HCT116 (cell line): ENCODE data around the gene ZFP36. TPM values are rescaled to one million over a fixed set of nuclear protein-coding genes. Genes with fewer than 3 reads are reported as not detected.

Experiments used
- ATAC-seq: fragments of 200-7000 bp; cut with Tn5 transposase; 2 replicates; pipeline ENCODE4 v1.9.1; 2020; ENCODE audit warnings: mild to moderate bottlenecking, moderate library complexity
- BruUV-seq: library from RNA; stranded (reverse); fragments of 400-500 nt; replicated peaks from 2 replicates; lab custom pipeline; 2021; lab: Mats Ljungman, UMichigan
- CTCF ChIA-PET: fragments of 300-600 bp; sonication (Branson Sonifier 250); formaldehyde crosslinking; loops from one replicate; lab custom pipeline; 2021; ENCODE audit warnings: antibody characterized with exemption; lab: Charles Lee
- POLR2A ChIA-PET: fragments of 300-600, 350-600 bp; sonication (Branson Sonifier 250); formaldehyde crosslinking; loops from one replicate; lab custom pipeline; 2021; ENCODE audit warnings: antibody characterized with exemption; lab: Charles Lee
- RAD21 ChIA-PET, 2 experiments: fragments of 300-600 bp; sonication (Branson Sonifier 250); formaldehyde crosslinking; loops; one replicate each; lab custom pipeline; 2023; ENCODE audit warnings: low total read pairs in 2 of 2; ENCODE audit not compliant: uncharacterized antibody in 2 of 2, unreplicated experiment in 2 of 2, low non-redundant PET in 1 of 2; lab: Charles Lee
- DNase-seq: peaks from one replicate; pipeline ENCODE4 v3.0.0-alpha.2; 2010; ENCODE audit warnings: low read depth, low spot score
- H2AFZ ChIP-seq: fragments of 200-600 bp; shearing (Covaris generic), sonication (generic); 2 replicates; pipeline ENCODE4 v1.6.1; 2017; ENCODE audit warnings: low read depth, mixed run types, mixed read lengths, antibody characterized with exemption, low read length; ENCODE audit not compliant: poor library complexity, severe bottlenecking
- H3K27ac ChIP-seq: 2 replicates; pipeline ENCODE4 v1.5.1; 2012; ENCODE audit warnings: low read depth, low read length
- H3K27me3 ChIP-seq: fragments of 200-600 bp; sonication (generic); 2 replicates; pipeline ENCODE4 v1.6.1; 2016; ENCODE audit warnings: mixed run types, low read length, mixed read lengths; ENCODE audit not compliant: insufficient read depth
- H3K36me3 ChIP-seq, 2 experiments: fragments of 200-500 bp in 1 of 2; fragments of 200-600 bp in 1 of 2; sonication (Bioruptor generic) in 1 of 2; sonication (generic) in 1 of 2; 2 replicates each; pipeline versions ENCODE4 v1.5.1 to v1.6.1; 2014 to 2016; ENCODE audit warnings: low read length in 2 of 2, inconsistent platforms in 1 of 2, mixed read lengths in 1 of 2, mixed run types in 1 of 2; ENCODE audit not compliant: insufficient read depth in 2 of 2, control insufficient read depth in 1 of 2
- H3K4me1 ChIP-seq, 2 experiments: fragments of 200-600 bp in 1 of 2; sonication (generic) in 1 of 2; 2 replicates each; pipeline versions ENCODE4 v1.5.1 to v1.6.1; 2012 to 2017; ENCODE audit warnings: low read length in 2 of 2, inconsistent platforms in 1 of 2, mild to moderate bottlenecking in 1 of 2, mixed read lengths in 1 of 2, mixed run types in 1 of 2, moderate library complexity in 1 of 2; ENCODE audit not compliant: insufficient read depth in 2 of 2, control insufficient read depth in 1 of 2
- H3K4me2 ChIP-seq: fragments of 200-600 bp; sonication (generic); 2 replicates; pipeline ENCODE4 v1.6.1; 2017; ENCODE audit warnings: mixed run types, low read length, mixed read lengths
- H3K4me3 ChIP-seq, 2 experiments: fragments of 200-600 bp in 1 of 2; sonication (generic) in 1 of 2; replicated peaks in 1 of 2; 2 replicates each; pipeline ENCODE4 v1.5.1; 2011 to 2016; ENCODE audit warnings: low read length in 2 of 2, control low read depth in 1 of 2, low read depth in 1 of 2, mild to moderate bottlenecking in 1 of 2, mixed read lengths in 1 of 2, mixed run types in 1 of 2
- H3K79me2 ChIP-seq: fragments of 200-600 bp; sonication (generic); 2 replicates; pipeline ENCODE4 v1.6.1; 2017; ENCODE audit warnings: mild to moderate bottlenecking, mixed run types, low read length, moderate library complexity, mixed read lengths; ENCODE audit not compliant: insufficient read depth
- H3K9ac ChIP-seq: fragments of 200-600 bp; sonication (generic); 2 replicates; pipeline ENCODE4 v1.6.1; 2016; ENCODE audit warnings: low read length, mixed read lengths
- H3K9me2 ChIP-seq: fragments of 200-600 bp; sonication (generic), shearing (Covaris generic); 2 replicates; pipeline ENCODE4 v1.6.1; 2017; ENCODE audit warnings: mixed run types, mild to moderate bottlenecking, moderate library complexity; ENCODE audit not compliant: insufficient read depth
- H3K9me3 ChIP-seq, 2 experiments: fragments of 200-500 bp in 1 of 2; fragments of 200-600 bp in 1 of 2; sonication (Bioruptor generic) in 1 of 2; sonication (generic) in 1 of 2; 2 replicates each; pipeline ENCODE4 v1.6.1; 2014 to 2017; ENCODE audit warnings: low read length in 2 of 2, mixed read lengths in 2 of 2, inconsistent platforms in 1 of 2, low read depth in 1 of 2, mild to moderate bottlenecking in 1 of 2, mixed run types in 1 of 2, moderate library complexity in 1 of 2; ENCODE audit not compliant: control insufficient read depth in 1 of 2, insufficient read depth in 1 of 2
- H4K20me1 ChIP-seq: fragments of 200-600 bp; sonication (generic), shearing (Covaris generic); 2 replicates; pipeline ENCODE4 v1.6.1; 2017; ENCODE audit warnings: mixed run types, mild to moderate bottlenecking, moderate library complexity; ENCODE audit not compliant: insufficient read depth
- CBX3 ChIP-seq: IDR thresholded peaks from 2 replicates; pipeline ENCODE4 v1.6.1; 2012; ENCODE audit warnings: low read depth
- EGR1 ChIP-seq: IDR thresholded peaks from 2 replicates; pipeline ENCODE4 v1.6.1; 2012; ENCODE audit warnings: low read depth
- ELF1 ChIP-seq: IDR thresholded peaks from 2 replicates; pipeline ENCODE4 v1.6.1; 2012; ENCODE audit warnings: low read depth, borderline replicate concordance
- EZH2 ChIP-seq: fragments of 200-600 bp; sonication (generic); IDR thresholded peaks from 2 replicates; pipeline ENCODE4 v1.6.1; 2017; ENCODE audit warnings: antibody characterized with exemption, mixed run types
- FOSL1 ChIP-seq: IDR thresholded peaks from 2 replicates; pipeline ENCODE4 v1.6.1; 2012; ENCODE audit warnings: low read depth
- POLR2A ChIP-seq: IDR thresholded peaks from 2 replicates; pipeline ENCODE4 v1.7.0; 2011; ENCODE audit warnings: borderline replicate concordance; ENCODE audit not compliant: insufficient read depth, insufficient read length; ENCODE audit errors: extremely low read depth
- RAD21 ChIP-seq: IDR thresholded peaks from 2 replicates; pipeline ENCODE4 v1.6.1; 2012; ENCODE audit warnings: low read depth, mild to moderate bottlenecking
- SIN3A ChIP-seq: IDR thresholded peaks from 2 replicates; pipeline ENCODE4 v1.6.1; 2012; ENCODE audit warnings: low read depth
- SRF ChIP-seq: IDR thresholded peaks from 2 replicates; pipeline ENCODE4 v1.6.1; 2012; ENCODE audit warnings: low read depth
- YY1 ChIP-seq: IDR thresholded peaks from 2 replicates; pipeline ENCODE4 v1.6.1; 2011; ENCODE audit warnings: low read length, low read depth, moderate library complexity, mild to moderate bottlenecking; ENCODE audit not compliant: insufficient replicate concordance; ENCODE audit errors: extremely low read depth
- ZFX ChIP-seq: fragments of 450-650 bp; IDR thresholded peaks from 2 replicates; pipeline ENCODE4 v1.6.1; 2017
- ZNF274 ChIP-seq: fragments of 200-500 bp; sonication (Bioruptor generic); IDR thresholded peaks from 2 replicates; pipeline ENCODE4 v1.6.1; 2014; ENCODE audit warnings: mild to moderate bottlenecking, low read depth, low read length, inconsistent platforms
- intact Hi-C: fragments of 100-400 bp; cut with micrococcal nuclease; formaldehyde crosslinking; loops from 2 replicates; pipeline ENCODE4 v1.10.0; 2022
- total RNA-seq: library from RNA; stranded (reverse); gene quantifications from one replicate; pipeline ENCODE4 v1.2.1, GENCODE V29; 2021; ENCODE audit not compliant: unreplicated experiment
- TF ChIP-seq, protein P1 (sequence below): IDR thresholded peaks from 2 replicates; pipeline ENCODE4 v1.6.1; 2012; ENCODE audit warnings: low read depth
- TF ChIP-seq, protein P2 (sequence below), 3 experiments: fragments of 200-600 bp in 1 of 3; sonication (generic) in 1 of 3; IDR thresholded peaks in 2 of 3; conservative IDR thresholded peaks in 1 of 3; 2 replicates each; pipeline ENCODE4 v1.5.1; 2012 to 2017; ENCODE audit warnings: low read depth in 2 of 3, low read length in 2 of 3, antibody characterized with exemption in 1 of 3, borderline replicate concordance in 1 of 3, control low read depth in 1 of 3, mild to moderate bottlenecking in 1 of 3, mixed read lengths in 1 of 3, mixed run types in 1 of 3, moderate library complexity in 1 of 3; ENCODE audit not compliant: insufficient read depth in 1 of 3
- TF ChIP-seq, protein P3 (sequence below): IDR thresholded peaks from 2 replicates; pipeline ENCODE4 v1.6.1; 2012
- TF ChIP-seq, protein P4 (sequence below): IDR thresholded peaks from 2 replicates; pipeline ENCODE4 v1.6.1; 2012

The ZFP36 gene
- total RNA-seq, 1 experiment from 2014 or later, result 131 TPM

DNA sequence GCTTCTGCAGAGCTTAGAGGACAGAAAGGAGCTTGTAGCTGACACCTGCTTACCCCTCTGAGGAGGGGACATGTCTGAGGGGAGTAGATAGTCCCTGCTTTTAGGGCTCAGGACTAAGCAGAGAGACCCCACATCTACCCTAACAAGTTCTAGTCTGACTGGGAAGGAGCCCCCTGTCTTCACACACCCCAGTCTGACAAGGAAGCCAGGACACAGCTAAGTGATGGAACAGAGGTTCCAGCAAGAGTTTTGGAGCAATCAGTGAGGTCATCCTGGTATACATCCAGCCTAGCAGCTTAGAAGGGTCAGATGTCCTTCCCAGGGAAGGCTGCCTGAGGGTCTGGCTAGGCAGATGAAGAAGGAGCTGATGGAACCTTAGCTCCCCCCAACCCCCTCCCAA, 30.7 kb upstream of the ZFP36 start (continued):
- TF ChIP-seq, protein P1, sequence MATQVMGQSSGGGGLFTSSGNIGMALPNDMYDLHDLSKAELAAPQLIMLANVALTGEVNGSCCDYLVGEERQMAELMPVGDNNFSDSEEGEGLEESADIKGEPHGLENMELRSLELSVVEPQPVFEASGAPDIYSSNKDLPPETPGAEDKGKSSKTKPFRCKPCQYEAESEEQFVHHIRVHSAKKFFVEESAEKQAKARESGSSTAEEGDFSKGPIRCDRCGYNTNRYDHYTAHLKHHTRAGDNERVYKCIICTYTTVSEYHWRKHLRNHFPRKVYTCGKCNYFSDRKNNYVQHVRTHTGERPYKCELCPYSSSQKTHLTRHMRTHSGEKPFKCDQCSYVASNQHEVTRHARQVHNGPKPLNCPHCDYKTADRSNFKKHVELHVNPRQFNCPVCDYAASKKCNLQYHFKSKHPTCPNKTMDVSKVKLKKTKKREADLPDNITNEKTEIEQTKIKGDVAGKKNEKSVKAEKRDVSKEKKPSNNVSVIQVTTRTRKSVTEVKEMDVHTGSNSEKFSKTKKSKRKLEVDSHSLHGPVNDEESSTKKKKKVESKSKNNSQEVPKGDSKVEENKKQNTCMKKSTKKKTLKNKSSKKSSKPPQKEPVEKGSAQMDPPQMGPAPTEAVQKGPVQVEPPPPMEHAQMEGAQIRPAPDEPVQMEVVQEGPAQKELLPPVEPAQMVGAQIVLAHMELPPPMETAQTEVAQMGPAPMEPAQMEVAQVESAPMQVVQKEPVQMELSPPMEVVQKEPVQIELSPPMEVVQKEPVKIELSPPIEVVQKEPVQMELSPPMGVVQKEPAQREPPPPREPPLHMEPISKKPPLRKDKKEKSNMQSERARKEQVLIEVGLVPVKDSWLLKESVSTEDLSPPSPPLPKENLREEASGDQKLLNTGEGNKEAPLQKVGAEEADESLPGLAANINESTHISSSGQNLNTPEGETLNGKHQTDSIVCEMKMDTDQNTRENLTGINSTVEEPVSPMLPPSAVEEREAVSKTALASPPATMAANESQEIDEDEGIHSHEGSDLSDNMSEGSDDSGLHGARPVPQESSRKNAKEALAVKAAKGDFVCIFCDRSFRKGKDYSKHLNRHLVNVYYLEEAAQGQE, result no peak
- no peak for TF ChIP-seq ELF1
- no peak for TF ChIP-seq RAD21
- TF ChIP-seq CBX3, result no peak
- TF ChIP-seq, all 23 proteins: peak for 0

DNA sequence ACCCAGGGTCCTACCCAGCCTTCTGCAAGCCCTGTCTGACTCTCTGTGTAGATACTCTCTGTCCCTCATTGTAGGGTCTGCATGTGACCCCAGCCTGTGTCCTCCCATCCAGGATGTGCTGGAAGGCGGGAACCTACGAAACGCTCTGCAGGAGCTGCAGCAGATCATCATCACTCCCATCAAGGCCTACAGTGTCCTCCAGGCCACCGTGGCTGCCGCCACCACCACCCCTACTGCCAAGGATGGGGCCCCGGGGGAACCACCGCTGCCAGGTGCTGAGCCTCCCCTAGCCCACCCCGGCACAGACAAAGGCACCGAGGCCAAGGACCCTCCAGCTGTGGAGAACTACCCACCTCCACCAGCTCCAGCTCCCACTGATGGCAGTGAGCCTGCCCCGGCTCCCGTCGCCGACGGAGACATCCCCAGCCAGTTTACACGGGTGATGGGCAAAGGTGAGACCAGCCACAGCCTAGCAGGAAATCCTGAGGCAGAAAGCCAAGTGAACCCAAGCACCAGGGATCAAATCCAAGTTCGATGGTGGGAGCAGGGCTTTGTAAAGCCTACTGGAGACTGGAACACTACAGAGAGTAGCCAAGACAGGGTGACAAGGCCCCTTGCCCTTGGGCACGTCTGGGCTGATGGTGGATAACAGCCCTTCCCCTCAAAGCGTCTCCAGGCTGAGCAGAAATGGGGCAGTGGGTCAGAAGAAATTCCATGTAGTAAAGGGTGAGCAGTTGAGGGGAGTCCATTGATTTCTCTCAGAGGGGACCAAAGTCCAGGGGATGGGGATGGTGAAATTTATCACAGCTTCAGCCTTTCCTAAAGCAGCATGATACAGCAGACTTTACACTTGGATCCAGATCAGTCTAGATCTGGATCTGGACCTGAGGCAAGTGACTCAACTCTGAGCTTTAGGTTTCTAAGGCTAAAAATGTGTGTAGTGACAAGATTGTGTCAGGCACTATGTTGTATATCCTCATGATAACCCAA, 29.0 kb upstream of the ZFP36 start:
- Histone ChIP-seq H3K79me2 (no peaks in the 10 kb centered on the region), H3K9me2 (no peaks in the 10 kb centered on the region), H3K9ac (no peak overlapping the region), H3K4me3 (no peak overlapping the region), H3K9me3 (no peaks in the 10 kb centered on the region), H3K27me3 (no peaks in the 10 kb centered on the region), H3K27ac (no peak overlapping the region), H4K20me1 (no peaks in the 10 kb centered on the region), H3K36me3 (peaks cover 51 to 58% of the 10 kb centered on the region in 2 experiments; a peak in 3 of 4 replicates), H2AFZ (no peak overlapping the region), H3K4me1 (no peaks in the 10 kb centered on the region), H3K4me2 (no peak overlapping the region)
- no peak for TF ChIP-seq ELF1
- no peak for TF ChIP-seq RAD21
- no peak for TF ChIP-seq YY1
- TF ChIP-seq FOSL1, result no peak
- TF ChIP-seq POLR2A, result no peak
- TF ChIP-seq, protein P2, sequence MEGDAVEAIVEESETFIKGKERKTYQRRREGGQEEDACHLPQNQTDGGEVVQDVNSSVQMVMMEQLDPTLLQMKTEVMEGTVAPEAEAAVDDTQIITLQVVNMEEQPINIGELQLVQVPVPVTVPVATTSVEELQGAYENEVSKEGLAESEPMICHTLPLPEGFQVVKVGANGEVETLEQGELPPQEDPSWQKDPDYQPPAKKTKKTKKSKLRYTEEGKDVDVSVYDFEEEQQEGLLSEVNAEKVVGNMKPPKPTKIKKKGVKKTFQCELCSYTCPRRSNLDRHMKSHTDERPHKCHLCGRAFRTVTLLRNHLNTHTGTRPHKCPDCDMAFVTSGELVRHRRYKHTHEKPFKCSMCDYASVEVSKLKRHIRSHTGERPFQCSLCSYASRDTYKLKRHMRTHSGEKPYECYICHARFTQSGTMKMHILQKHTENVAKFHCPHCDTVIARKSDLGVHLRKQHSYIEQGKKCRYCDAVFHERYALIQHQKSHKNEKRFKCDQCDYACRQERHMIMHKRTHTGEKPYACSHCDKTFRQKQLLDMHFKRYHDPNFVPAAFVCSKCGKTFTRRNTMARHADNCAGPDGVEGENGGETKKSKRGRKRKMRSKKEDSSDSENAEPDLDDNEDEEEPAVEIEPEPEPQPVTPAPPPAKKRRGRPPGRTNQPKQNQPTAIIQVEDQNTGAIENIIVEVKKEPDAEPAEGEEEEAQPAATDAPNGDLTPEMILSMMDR (IDR thresholded peaks at IDR 0.05 in 2 of 3, conservative IDR thresholded peaks at IDR 0.05 in 1 of 3; ENCODE audit: borderline replicate concordance in 1 of 3, insufficient read depth in 1 of 3, low read depth in 2 of 3, low read length in 2 of 3), result no peak
- TF ChIP-seq ZFX, result no peak
- TF ChIP-seq, protein P3, sequence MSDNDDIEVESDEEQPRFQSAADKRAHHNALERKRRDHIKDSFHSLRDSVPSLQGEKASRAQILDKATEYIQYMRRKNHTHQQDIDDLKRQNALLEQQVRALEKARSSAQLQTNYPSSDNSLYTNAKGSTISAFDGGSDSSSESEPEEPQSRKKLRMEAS, result no peak
- TF ChIP-seq EZH2, result no peak
- TF ChIP-seq SIN3A, result no peak
- TF ChIP-seq, protein P4, sequence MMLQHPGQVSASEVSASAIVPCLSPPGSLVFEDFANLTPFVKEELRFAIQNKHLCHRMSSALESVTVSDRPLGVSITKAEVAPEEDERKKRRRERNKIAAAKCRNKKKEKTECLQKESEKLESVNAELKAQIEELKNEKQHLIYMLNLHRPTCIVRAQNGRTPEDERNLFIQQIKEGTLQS, result no peak
- TF ChIP-seq EGR1, result no peak
- no peak for TF ChIP-seq SRF
- no peak for TF ChIP-seq CBX3
- no peak for TF ChIP-seq ZNF274
- intact Hi-C loops, result no loop called here
- ATAC-seq, result no peak
- BruUV-seq, result no TSS peak
- ChIA-PET CTCF (no interaction called here), RAD21 (no interaction called here), POLR2A (no interaction called here)
- no peak for DNase-seq
